LNCaP clone FGC (cell line): ENCODE measurements around the gene KRTAP1-4.

Source experiments
- DNase-seq: peaks from one replicate; pipeline ENCODE4 v3.0.0-alpha.2; 2011; ENCODE audit warnings: low read depth
- H3K4me3 ChIP-seq: 2 replicates; pipeline ENCODE4 v1.5.1; 2011; ENCODE audit warnings: mild to moderate bottlenecking, low read depth, low read length, control low read depth
- TF ChIP-seq, protein P1 (sequence below): IDR thresholded peaks from 2 replicates; pipeline ENCODE4 v1.5.1; 2012; ENCODE audit warnings: mild to moderate bottlenecking; ENCODE audit not compliant: control insufficient read depth, insufficient read depth; ENCODE audit errors: extremely low read depth

KRTAP1-4 gene, protein sequence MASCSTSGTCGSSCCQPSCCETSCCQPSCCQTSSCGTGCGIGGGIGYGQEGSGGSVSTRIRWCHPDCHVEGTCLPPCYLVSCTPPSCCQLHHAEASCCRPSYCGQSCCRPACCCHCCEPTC

DNA sequence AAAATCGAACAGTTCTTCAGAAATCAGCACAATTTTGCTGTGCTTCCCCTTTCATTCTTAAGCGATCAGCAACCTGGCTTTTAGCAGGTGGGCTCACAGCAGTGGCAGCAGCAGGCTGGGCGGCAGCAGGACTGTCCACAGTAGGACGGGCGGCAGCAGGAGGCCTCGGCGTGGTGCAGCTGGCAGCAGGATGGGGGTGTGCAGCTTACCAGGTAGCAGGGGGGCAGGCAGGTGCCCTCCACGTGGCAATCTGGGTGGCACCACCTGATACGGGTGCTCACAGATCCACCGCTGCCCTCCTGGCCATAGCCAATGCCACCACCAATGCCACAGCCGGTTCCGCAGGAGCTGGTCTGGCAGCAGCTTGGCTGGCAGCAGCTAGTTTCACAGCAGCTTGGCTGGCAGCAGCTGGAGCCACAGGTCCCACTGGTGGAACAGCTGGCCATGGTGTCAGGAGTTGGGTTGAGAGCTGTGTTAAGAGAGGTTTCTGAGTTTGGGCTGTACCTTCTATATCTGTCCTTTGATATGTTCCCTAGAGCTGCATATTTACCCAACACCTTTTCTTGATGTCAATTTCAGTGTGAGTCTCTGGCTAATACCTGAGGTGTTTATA lies at the start of gene KRTAP1-4:
TSS of gene KRTAP1-4 (minus strand) at position 563 of the 613 bp plus-strand sequence. CDS start at position 446, 117 bp downstream.
- no peak for DNase-seq
- H3K4me3 ChIP-seq: no peak within 1 kb of the TSS
- TF ChIP-seq, protein P1, sequence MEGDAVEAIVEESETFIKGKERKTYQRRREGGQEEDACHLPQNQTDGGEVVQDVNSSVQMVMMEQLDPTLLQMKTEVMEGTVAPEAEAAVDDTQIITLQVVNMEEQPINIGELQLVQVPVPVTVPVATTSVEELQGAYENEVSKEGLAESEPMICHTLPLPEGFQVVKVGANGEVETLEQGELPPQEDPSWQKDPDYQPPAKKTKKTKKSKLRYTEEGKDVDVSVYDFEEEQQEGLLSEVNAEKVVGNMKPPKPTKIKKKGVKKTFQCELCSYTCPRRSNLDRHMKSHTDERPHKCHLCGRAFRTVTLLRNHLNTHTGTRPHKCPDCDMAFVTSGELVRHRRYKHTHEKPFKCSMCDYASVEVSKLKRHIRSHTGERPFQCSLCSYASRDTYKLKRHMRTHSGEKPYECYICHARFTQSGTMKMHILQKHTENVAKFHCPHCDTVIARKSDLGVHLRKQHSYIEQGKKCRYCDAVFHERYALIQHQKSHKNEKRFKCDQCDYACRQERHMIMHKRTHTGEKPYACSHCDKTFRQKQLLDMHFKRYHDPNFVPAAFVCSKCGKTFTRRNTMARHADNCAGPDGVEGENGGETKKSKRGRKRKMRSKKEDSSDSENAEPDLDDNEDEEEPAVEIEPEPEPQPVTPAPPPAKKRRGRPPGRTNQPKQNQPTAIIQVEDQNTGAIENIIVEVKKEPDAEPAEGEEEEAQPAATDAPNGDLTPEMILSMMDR: no peak

GRCh38 chr17:41076788-41077187 lies 46.8 kb upstream of the KRTAP1-4 start:
- DNase-seq: no peak
- no peak overlapping the region for H3K4me3 ChIP-seq
- TF ChIP-seq, protein P1: no peak

DNA sequence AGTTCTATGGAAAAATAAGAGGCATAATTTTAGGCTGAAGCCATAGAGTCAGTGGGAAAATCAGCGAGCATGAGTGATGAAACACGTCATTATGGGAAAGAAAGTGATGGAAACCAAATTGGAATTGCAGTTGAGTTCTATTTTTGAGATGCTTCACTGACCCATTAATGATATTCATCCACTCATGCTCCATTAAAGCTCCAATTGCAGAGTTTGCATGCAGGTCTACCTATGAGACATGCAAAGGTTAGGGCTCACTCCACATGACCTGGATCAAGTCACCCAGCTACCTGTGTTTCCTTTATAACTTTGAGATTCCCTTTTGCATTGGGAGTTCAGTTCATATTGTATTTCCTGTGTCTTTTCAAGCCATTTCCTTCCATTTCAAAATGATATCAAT lies 43.7 kb upstream of the KRTAP1-4 start:
- TF ChIP-seq, protein P1: no peak
- no peak for DNase-seq
- no peak overlapping the region for H3K4me3 ChIP-seq

- no peak for DNase-seq
- H3K4me3 ChIP-seq: no peak overlapping the region
- TF ChIP-seq, protein P1: no peak
These were observed 41.8 kb upstream of the KRTAP1-4 start for GRCh38 chr17:41071606-41072360.

GRCh38 chr17:41069031-41069430 lies 39.0 kb upstream of the KRTAP1-4 start:
- DNase-seq: no peak
- H3K4me3 ChIP-seq: no peak overlapping the region
- TF ChIP-seq, protein P1: no peak

- no peak overlapping the region for H3K4me3 ChIP-seq
- no peak for DNase-seq
- TF ChIP-seq, protein P1: no peak
These were observed 37.3 kb upstream of the KRTAP1-4 start for GRCh38 chr17:41067281-41067680.
